NCI-H1417 treated with DMSO at 0.1 percent for 48 hours (cell line): ENCODE measurements around the gene RAN.
"Not testable (repeated sequence)": the region's sequence is repeated elsewhere in the genome, so short reads cannot be mapped to it uniquely, and the experiment has no call there.

ENCODE experiments used
- DNase-seq: peaks from one replicate; lab custom pipeline; 2025; lab: John Stamatoyannopoulos, UW

Gene RAN

DNA sequence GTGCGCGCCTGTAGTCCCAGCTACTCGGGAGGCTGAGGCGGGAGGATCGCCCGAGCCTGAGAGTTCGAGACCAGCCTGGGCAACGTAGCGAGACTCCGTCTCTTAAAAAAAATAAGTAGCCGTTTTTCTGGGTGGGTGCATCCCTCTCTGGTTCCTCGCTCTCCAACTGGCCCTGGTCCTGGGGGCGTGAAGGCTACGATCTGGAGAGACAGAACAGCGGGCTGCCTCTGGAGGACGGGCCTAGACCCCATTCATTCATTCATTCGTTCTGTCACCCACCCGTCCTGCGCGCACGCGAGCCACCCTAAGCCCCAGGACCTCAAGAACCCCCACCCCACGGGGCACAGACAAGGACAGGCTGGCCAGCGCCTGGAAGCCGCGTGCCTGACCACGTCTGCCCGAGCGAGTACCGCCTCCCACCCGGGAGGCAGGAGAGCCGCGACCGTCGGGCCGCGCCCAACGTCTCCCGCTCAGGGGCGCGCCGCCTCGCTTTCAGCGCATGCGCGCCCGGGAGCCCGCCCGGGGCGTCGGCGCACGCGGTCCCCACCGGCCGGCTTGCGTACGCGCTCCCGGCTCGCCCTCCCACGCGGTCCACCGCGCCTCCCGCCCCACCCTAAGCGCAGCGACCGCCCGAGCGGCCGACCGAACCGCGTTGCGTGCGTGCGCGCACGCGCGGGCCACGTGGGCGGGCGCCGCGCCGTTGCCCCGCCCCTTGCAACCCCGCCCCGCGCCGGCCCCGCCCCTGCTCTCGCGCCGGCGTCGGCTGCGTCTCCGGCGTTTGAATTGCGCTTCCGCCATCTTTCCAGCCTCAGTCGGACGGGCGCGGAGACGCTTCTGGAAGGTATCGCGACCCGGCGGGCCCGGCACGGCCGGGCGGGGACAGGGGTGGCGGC lies at the start of gene RAN:
TSS of gene RAN (plus strand) at position 781 of the 893 bp plus-strand sequence. CDS start 528 bp downstream, outside the sequence.
- DNase-seq = peak; percentile 63

DNA sequence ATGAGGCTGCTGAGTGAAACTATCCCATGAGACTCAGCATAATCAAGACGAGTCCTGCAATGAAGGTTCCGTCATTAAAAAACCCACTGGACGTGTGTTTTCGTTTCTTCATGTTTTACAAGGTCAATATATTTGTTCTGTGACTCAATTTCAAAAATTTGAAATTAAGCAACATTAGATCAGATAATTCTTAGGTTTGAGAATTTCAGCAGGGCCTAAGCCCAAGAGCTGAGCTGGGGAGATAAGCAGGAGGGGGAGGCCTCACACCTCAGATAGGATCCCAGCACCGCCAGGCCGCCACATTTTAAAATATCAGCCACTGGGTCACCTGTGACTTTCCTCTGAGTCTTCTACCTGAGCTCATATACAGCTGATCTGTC lies 46.1 kb upstream of the RAN start:
- no peak for DNase-seq

DNA sequence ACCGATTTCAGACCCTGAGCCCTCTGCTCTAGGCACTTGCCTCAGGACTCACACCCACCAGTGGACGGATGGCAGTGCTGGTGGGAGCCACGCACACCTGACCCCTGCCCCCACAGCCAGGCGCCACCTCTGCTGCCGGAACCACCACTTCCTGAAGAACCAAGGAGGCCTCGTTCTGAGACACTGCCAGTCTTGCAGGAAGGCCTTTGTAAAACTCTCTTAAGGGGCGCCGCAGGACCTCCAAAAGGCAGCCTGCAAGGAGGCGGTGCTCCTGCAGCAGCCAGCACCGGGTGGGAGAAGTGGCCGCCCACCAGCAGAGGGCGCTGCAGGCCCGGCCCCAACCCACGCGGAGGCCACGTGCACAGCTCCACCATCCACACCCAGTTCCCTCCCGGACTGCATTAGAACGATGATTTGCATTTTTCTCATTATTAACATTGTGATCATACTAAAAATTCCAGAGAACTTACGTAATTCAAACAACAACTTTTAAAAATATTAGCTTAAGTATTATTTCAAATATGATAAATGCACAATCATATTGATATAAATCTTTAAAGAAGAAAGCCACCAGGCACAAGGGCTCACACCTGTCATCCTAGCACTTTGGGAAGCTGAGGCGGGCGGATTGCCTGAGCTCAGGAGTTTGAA lies 45.6 kb upstream of the RAN start:
- DNase-seq = no peak

DNA sequence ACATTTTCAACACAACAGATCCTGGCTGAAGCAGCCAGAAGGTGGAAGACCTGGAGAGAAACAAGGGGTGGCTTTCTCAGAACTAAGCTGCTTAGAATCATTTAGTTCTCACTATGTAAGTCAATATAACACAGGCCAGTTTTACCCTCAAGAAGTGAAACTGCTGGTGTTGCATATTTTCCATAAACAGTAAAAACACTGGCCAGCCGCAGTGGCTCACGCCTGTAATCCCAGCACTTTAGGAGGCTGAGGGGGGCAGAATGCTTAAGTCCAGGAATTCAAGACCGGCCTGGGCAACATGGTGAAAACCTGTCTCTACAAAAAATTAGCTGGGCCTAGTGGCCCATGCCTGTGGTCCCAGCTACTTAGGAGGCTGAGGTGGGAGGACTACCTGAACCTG lies 44.4 kb upstream of the RAN start:
- no peak for DNase-seq

DNA sequence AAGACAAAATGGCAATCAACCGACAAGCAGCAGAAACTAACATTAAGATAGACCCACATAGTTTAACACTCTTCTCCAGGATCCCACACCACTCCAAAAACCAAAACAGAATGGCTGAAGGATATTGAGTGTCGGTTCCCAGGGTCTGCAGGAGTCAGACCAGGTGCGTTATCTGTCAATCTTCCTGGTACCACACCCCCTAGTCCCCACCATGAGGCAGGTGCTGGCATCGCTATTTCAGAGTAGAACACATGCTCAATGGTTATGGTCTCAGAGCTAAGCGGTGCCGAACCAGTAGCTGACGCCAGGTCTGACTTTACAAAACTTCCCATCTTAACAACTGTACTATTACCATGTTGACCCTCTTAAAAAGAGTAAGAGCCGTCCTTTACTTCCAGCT lies 43.0 kb upstream of the RAN start:
- DNase-seq = no peak

DNA sequence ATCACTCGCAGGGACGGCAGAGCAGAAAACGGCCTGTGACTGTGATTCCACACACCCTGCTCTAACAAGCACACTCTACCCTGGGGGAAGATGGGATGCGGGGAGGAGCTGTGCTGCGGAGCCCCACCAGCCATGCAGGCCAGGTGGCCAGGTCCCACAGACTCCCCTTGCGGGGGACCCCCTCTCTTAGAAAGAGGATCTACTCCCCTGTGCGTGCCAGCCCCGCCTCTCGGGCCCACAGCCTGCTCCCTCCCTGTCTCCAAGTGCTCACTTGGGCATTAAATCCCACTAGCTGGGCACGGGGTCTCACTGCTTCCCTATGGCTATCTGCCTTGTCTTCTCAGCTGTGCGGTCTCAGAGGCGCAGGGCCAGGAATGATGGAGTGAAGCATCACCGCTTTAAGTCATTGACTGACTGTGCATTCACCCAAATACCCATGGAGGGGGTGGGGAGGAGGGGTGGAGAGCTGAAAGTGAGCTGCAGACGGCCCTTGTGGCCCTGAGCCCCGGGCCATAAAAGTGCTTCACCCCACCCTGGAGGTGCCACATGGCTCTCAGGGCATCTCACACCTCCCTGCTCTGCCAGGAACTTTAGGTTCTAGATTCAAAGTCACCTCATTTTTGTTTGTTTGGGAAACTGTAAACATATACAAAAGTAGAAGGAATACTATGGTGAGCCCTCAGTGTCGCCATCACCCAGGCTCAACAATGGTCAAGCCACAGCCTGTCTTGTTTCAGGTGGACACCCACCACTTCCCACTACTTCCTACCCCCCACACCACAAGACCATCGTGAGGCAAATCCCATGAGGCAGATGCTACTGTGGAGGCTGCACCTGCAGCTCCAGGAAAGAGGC lies 42.2 kb upstream of the RAN start:
- no peak for DNase-seq

DNA sequence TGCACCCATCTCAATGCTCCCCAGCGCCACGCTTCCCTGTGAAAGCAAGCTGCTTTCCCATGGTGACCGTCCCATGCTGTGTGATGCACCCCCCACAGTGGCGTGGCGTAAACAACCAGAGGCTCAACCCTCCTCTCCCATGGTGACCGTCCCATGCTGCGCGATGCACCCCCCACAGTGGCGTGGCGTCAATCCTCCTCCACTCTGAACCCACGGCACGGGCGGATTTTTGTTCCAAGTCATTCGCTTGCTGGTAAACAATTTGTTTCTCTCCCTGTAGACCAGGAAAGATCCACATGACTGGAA lies 41.7 kb upstream of the RAN start:
- DNase-seq = peak; percentile 55

DNA sequence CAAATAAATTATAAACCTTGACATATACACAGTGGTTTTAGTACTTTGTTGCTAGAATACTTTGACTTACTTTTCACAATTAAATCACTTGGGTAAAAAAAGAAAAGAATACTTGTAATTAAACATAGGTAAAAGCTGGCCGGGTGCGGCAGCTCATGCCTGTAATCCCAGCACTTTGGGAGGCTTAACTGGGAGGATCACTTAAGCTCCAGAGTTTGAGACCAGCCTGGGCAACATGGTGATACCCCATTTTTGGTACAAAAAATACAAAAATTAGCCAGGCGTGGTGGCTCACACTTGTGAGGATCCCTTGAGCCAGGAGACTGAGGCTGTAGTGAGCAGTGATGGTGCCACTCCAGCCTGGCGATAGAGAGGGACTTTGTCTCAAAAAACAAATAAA lies 40.6 kb upstream of the RAN start:
- no peak for DNase-seq

DNA sequence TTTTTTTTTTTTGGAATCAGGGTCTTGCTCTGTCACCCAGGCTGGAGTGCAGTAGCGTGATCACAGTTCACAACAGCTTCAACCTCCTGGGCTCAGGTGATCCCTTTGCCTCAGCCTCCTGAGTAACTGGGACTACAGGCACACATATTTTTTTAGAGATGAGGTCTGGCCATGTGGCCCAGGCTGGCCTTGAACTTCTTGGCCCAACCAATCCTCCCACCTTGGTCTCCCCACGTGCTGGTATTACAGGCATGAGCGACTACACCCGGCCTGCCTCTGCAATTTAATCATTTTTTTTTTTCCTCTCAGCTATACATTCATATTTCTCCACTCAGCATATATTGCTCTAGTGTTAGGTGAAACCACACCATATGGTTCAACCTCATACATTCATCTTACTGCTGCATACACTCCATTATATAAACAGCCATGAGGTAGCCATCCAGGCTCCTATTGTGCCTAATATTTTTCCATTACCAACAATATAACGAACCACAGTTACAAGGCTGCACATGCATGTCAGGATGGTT lies 39.9 kb upstream of the RAN start:
- no peak for DNase-seq

DNA sequence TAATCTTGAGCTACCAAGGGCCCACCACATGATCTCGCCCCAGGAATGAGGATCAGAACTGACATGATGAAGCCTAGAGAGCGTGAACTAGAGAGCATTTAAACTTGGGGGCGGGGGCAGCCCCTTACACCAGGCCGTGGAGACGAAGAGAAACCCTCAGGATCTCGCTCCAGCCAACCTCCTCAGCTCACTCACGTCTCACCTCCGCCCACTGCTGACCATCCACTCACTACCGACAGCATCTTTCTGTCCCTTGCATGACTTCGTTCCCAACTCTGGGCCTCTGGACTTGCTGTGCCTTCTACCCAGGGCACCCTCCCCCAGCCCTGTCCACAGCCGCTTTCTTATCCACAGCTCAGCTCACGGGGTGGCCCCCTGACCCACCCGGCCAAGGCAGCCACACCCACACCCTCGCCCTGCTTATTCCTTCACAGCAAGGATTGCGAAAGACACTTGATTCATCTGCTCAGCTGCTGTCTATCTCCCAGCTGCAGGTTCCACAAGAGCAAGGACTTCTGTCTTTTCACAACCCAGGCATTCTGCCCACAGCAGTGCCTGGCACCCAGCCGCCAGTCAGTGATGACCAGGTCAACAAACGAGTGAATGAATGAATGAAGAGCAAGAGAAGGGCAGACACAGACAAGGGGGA lies 39.2 kb upstream of the RAN start:
- DNase-seq = no peak

DNA sequence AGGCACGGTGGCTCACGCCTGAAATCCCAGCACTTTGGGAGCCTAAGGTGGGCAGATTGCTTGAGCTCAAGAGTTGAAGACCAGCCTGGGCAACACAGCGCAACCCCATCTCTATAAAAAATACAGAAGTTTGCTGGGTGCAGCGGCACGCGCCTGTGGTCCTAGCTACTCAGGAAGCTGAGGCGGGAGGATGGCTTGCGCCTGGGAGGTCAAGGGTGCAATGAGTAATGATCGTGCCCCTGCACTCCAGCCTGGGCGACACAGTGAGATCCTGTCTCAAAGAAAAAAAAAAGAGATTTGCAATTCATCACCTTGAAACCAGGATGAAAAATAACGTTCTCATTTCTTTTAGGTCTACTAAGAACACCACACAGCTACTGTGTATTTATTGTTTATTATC lies 36.9 kb upstream of the RAN start:
- no peak for DNase-seq

DNA sequence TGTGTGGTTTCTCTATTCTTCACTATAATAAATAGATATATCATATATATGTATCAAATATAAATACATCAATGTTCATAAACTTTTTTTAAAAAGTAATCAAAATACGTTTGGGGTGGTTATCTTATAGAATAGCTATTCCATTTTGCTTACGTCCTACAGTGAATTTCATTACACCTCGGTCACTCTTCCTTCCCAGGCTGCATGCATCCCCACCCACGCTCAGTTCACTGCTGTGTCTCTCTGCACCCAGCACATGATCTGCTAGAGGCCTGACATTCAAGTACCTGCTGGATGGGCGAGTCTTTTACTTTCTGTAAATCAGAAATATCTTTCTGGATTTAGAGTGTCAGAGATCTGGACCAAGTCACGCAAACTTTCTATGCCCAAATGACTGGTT lies 36.4 kb upstream of the RAN start:
- no peak for DNase-seq

DNA sequence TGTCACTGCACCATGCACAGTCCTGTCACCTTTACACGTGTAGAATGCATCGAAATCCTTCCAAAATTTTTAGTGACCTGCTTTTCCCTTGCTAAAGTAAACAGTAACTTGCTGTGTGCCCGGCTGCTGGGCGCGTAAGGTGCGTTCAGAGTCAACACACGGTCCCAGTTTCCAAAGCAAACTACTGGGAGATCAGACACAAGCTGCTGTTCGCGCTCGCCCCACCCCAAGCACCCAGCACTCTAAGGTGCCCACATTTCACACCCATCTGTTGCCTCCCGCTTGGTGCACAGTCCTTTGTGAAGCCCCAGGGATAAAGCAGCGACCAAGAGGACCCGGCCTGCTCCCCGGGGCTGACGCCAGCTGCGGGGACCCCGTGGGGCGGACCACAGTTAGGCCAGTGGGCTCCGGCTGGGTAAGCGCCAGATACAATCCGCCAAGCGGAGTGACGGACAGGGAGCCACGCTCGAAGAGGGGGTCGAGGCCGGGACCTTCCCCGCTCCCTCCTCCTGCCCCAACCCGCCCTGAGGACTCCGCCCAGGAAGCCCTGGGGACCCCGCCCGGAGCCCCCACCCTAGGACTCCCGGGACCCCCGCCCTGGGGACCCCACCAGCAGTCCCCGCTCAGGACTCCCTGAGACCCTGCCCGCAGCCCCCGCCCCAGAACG lies 33.4 kb upstream of the RAN start:
- DNase-seq = no peak

DNA sequence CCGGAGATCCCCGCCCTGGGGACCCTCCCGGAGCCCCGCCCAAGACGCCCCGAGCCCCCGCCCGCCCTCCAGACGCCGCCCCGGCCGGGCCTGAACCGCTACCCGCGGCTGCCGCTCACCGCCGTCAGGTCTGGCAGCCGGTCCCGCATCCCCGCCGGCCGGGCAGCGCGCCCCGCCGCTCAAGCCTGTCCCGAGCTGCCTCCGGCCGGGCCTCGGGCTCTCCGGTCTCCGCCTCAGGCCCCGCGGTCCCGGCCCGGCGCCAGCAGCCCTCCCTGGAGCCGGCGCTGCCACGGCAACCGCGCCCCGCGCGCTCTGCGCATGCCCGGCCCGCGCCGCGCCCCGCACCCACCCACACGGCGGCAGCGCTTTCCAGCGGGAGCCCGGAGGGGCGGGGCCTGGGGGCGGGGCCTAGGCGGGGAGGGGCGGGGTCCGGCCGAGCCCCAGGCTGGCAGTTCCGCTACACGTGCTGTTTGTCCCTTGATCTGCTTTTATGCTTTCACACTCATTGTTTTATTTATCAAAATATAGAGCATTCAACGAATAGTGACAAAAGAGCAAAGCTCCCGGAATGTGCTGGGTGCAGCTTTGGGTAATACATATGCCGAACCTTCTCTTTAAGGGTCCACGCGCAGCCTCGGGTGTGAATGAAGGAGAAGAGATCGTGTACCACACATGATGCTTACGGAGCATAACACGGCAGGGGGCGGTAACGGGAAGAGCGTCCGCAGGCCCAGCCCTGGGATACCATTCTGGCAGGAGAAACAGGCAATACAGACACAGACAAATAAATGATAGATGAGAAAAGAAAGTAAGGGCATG lies 32.7 kb upstream of the RAN start, which contains the start of gene STX2:
TSS of gene STX2 (minus strand) at position 300 of the 819 bp plus-strand sequence. CDS start at position 149, 151 bp downstream.
- peak; percentile 30 for DNase-seq

DNA sequence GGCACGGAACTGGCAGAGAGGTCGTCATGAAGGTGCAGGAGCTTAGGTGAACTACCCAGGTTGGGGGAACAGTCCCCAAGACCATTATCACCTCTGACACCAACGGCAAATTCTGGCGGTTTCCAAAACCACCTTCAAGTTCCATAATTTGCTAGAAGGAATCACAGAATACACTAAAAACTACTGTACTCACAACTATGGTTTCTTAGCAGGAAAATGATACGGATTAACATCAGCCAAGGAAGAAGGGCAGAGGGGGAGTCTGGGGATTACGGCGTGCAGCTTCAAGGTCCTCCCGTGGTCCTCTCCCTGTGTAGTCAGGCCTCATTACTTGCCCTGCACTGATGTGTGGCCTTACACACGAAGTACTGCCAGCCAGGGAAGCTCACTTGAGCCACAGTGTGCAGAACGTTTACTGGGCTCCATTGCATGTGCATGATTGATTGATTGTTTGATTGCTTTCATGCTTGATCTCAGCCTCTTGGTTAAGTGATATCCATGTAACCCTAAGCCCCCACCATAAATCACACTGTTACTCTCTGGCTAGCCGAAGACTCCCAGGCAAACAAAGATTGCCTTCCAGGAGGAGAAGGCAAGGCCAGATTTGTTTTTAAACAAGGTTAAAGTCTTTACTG lies 32.0 kb upstream of the RAN start:
- no peak for DNase-seq

DNA sequence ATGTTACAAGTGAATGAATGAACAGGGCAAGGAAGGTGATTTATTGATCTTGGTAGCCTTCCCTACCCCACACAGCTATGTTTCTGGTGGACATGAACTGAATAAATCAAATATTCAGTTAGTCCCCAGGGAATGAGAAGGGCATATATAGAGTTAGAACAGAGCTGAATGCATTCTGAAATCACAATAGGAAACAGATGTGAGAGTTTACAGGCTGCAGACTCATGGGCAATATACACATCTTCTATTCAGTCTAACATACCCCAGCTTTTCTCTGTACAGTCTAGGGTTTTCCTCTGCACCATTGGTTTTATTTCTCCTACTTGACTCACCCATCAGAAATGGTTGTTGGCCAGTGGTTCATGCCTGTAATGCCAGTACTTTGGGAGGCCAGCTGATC lies 25.5 kb upstream of the RAN start:
- no peak for DNase-seq

DNA sequence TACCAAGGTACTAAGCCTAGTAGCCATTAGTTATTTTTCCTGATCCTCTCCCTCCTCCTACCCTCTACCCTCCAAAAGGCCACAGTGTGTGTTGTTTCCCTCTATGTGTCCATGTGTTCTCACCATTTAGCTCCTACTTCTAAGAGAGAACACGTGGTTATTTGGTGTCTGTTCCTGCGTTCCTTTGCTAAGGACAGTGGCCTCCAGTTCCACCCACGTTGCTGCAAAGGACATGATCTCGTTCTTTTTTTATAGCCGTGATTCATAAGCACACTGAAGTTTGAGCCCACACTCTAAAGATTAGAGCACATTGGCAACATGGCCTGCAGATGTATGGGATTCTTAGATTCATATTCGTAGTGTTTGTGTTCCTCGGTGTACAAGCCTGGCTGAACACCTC lies 24.8 kb upstream of the RAN start:
- DNase-seq = no peak

DNA sequence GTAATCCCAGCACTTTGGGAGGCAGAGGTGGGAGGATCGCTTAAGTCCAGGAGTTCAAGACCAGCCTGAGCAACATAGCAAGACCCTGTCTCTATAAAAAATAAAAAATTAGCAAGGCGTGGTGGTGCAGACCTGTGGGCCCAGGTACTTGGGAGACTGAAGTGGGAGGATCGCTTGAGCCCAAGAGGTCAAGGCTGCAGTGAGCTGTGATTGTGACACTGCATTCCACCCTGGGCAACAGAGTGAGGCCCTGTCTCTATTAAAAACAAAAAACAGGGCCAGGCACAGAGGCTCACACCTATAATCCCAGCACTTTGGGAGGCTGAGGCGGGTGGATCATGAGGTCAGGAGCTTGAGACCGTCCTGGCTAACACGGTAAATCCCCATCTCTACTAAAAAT lies 23.8 kb upstream of the RAN start:
- DNase-seq = not testable (repeated sequence)

DNA sequence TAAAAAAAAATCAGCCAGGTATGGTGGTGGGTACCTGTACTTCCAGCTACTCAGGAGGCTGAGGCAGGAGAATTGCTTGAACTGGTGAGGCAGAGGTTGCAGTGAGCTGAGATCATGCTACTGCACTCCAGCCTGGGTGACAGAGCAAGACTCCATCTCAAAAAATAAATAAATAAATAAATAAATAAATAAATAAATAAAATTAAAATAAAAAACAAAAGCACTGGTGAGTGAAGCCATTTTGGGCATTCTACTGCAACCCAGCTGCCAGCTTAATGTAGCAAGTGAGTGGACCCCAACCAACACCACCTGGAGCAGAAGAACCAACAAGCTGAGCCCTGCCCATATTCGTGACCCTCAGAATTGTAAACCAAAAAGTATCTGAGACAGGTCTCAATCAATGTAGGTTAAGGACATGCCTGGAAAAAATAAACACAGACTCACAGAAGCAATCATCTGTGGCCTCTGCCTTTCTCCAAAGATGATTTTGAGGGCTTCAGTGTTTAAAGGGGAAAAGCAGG lies 23.0 kb upstream of the RAN start:
- DNase-seq = not testable (repeated sequence)
